Measurements from ENCODE around the gene DNAJC16. TPM values are rescaled to one million over a fixed set of nuclear protein-coding genes. Genes with fewer than 3 reads are reported as not detected.
A peak's percentile ranks its signal among the peaks of the same experiment; 100 is the strongest.

The DNAJC16 gene
- total RNA-seq, 1 donor from 2014 or later = 35.9 TPM

- Mint-ChIP-seq H3K4me3 (no peak overlapping the region), H3K4me1 (no peaks in the 10 kb centered on the region), H3K27me3 (no peaks in the 10 kb centered on the region), H3K36me3 (ENCODE audit: low read depth) (peaks cover 60% of the 10 kb centered on the region), H3K9me3 (no peaks in the 10 kb centered on the region), H3K27ac (no peak overlapping the region)
- DNase-seq = no peak
- ChIA-PET CTCF (interaction anchor here (0.7 kb wide), 1 partner anchor 587 kb away, joined by 3 read pairs; no protein-coding TSS in a partner anchor), POLR2A (no interaction called here)
- ATAC-seq (ENCODE audit: low read depth) = no peak
- intact Hi-C loops (cut with micrococcal nuclease) = no loop called here
- no peak for TF ChIP-seq CTCF (IDR thresholded peaks at IDR 0.05)
Observed at GRCh38 chr1:15492596-15492995, 34.1 kb upstream of the DNAJC16 start.

- H3K36me3 Mint-ChIP-seq (ENCODE audit: low read depth) = peaks cover 63% of the 10 kb centered on the region
- ChIA-PET CTCF (interaction anchor here (0.8 kb wide), 1 partner anchor 298 kb away, joined by 3 read pairs; no protein-coding TSS in a partner anchor), POLR2A (no interaction called here)
- DNase-seq (no peak), ATAC-seq (ENCODE audit: low read depth) (no peak)
- TF ChIP-seq CTCF (IDR thresholded peaks at IDR 0.05) = no peak
- no peak overlapping the region for H3K27ac Mint-ChIP-seq
- no peaks in the 10 kb centered on the region for H3K4me1 Mint-ChIP-seq
- no peak overlapping the region for H3K4me3 Mint-ChIP-seq
- intact Hi-C loops (cut with micrococcal nuclease) = no loop called here
- H3K9me3 Mint-ChIP-seq = no peaks in the 10 kb centered on the region
- no peaks in the 10 kb centered on the region for H3K27me3 Mint-ChIP-seq
Observed at GRCh38 chr1:15493869-15494390, 32.7 kb upstream of the DNAJC16 start.

- TF ChIP-seq CTCF (IDR thresholded peaks at IDR 0.05) = no peak
- no peak for DNase-seq
- Mint-ChIP-seq H3K36me3 (ENCODE audit: low read depth) (peaks cover 62% of the 10 kb centered on the region), H3K27ac (no peak overlapping the region), H3K4me1 (no peaks in the 10 kb centered on the region), H3K4me3 (no peak overlapping the region), H3K27me3 (no peaks in the 10 kb centered on the region), H3K9me3 (no peaks in the 10 kb centered on the region)
- intact Hi-C loops (cut with micrococcal nuclease) = loop anchor here (2.0 to 5.0 kb wide), 2 partner anchors 178 to 373 kb away; no protein-coding TSS in a partner anchor
- POLR2A ChIA-PET = no interaction called here
- ATAC-seq (ENCODE audit: low read depth) = no peak
- CTCF ChIA-PET = interaction anchor here (1.2 kb wide), 1 partner anchor 372 kb away, joined by 4 read pairs; no protein-coding TSS in a partner anchor
Observed at GRCh38 chr1:15500184-15501178, 26.2 kb upstream of the DNAJC16 start.

- Mint-ChIP-seq H3K9me3 (no peaks in the 10 kb centered on the region), H3K4me3 (no peak overlapping the region), H3K36me3 (ENCODE audit: low read depth) (peaks cover 58% of the 10 kb centered on the region), H3K27ac (no peak overlapping the region), H3K27me3 (no peaks in the 10 kb centered on the region), H3K4me1 (no peaks in the 10 kb centered on the region)
- TF ChIP-seq CTCF (IDR thresholded peaks at IDR 0.05) = no peak
- ATAC-seq (ENCODE audit: low read depth) = peak; percentile 52
- ChIA-PET CTCF (interaction anchor here (1.2 kb wide), 1 partner anchor 373 kb away, joined by 4 read pairs; no protein-coding TSS in a partner anchor), POLR2A (no interaction called here)
- peak; percentile 33 for DNase-seq
- intact Hi-C loops (cut with micrococcal nuclease) = loop anchor here (2.0 to 5.0 kb wide), 2 partner anchors 179 to 374 kb away; no protein-coding TSS in a partner anchor
Observed at GRCh38 chr1:15501208-15502032, 25.2 kb upstream of the DNAJC16 start.

All from activated B cell treated with CpG ODN at 0.5 μM for 24 hours (primary cell).